NOMO-1 (cell line): ENCODE results near the gene RAB2B.
"Not testable (repeated sequence)": the region's sequence is repeated elsewhere in the genome, so short reads cannot be mapped to it uniquely, and the experiment has no call there.

Experiments
- DNase-seq, 2 experiments: peaks; one replicate each; lab custom pipeline; 2025; ENCODE audit not compliant: unreplicated experiment in 2 of 2; lab: John Stamatoyannopoulos, UW

RAB2B gene

GRCh38 chr14:21494902-21495762, 18.4 kb upstream of the RAB2B start:
- DNase-seq = no peak

GRCh38 chr14:21486640-21487087, 9.9 kb upstream of the RAB2B start:
- DNase-seq = no peak

GRCh38 chr14:21476523-21476924, 235 bp downstream of the RAB2B start:
- peak; percentile 52 to 66 for DNase-seq

- DNase-seq = no peak
Measured at GRCh38 chr14:21475767-21476522, 814 bp downstream of the RAB2B start.

GRCh38 chr14:21467616-21468015, 9.1 kb downstream of the RAB2B start:
- no peak for DNase-seq

- DNase-seq = peak; percentile 99
Measured at GRCh38 chr14:21455912-21456667, 20.7 kb downstream of the RAB2B start, which contains the start of gene CHD8. TSS of gene CHD8 (minus strand) at chr14:21456123. CDS start at chr14:21431643, 24,480 bp downstream.

GRCh38 chr14:21455592-21455911, 21.2 kb downstream of the RAB2B start:
- peak in 1 of 2 experiments; percentile 22 for DNase-seq

GRCh38 chr14:21454843-21455544, 21.8 kb downstream of the RAB2B start:
- no peak for DNase-seq

GRCh38 chr14:21449899-21450216, 26.9 kb downstream of the RAB2B start:
- DNase-seq = no peak

- DNase-seq = not testable (repeated sequence)
Measured at GRCh38 chr14:21442657-21443056, 34.1 kb downstream of the RAB2B start.

GRCh38 chr14:21440859-21441258, 35.9 kb downstream of the RAB2B start:
- DNase-seq = peak in 1 of 2 experiments; percentile 23

- DNase-seq = peak; percentile 93 to 96
Measured at GRCh38 chr14:21437063-21437901, 39.5 kb downstream of the RAB2B start.

GRCh38 chr14:21436567-21437062, 40.1 kb downstream of the RAB2B start:
- no peak for DNase-seq

- DNase-seq = no peak
Measured at GRCh38 chr14:21431126-21431525, 45.6 kb downstream of the RAB2B start.

- DNase-seq = no peak
Measured at GRCh38 chr14:21428930-21429329, 47.8 kb downstream of the RAB2B start.

GRCh38 chr14:21426692-21427091, 50.1 kb downstream of the RAB2B start:
- no peak for DNase-seq

GRCh38 chr14:21419528-21419927, 57.2 kb downstream of the RAB2B start:
- no peak for DNase-seq

- DNase-seq = no peak
Measured at GRCh38 chr14:21415329-21415728, 61.4 kb downstream of the RAB2B start.

- DNase-seq = no peak
Measured at GRCh38 chr14:21414137-21414631, 62.6 kb downstream of the RAB2B start.
